NCI-H774 (cell line): ENCODE data around the gene AGL.
A peak's percentile ranks its signal among the peaks of the same experiment; 100 is the strongest.
"Not testable (repeated sequence)": the region's sequence is repeated elsewhere in the genome, so short reads cannot be mapped to it uniquely, and the experiment has no call there.

ENCODE experiments used
- DNase-seq: peaks from one replicate; lab custom pipeline; 2025; lab: John Stamatoyannopoulos, UW

Gene AGL

GRCh38 chr1:99849744-99850458 is at the start of gene AGL:
TSS of gene AGL (plus strand) at chr1:99850361. CDS start at chr1:99851043, 682 bp downstream.
- peak; percentile 82 for DNase-seq

GRCh38 chr1:99801584-99801983 is 48.6 kb upstream of the AGL start:
- DNase-seq, result no peak

GRCh38 chr1:99806882-99807281 is 43.3 kb upstream of the AGL start:
- no peak for DNase-seq

- DNase-seq, result peak; percentile 73
These were observed 41.6 kb upstream of the AGL start for GRCh38 chr1:99808391-99809115.

GRCh38 chr1:99811075-99811474 is 39.1 kb upstream of the AGL start:
- DNase-seq, result no peak

GRCh38 chr1:99811747-99812146 is 38.4 kb upstream of the AGL start:
- DNase-seq, result no peak

GRCh38 chr1:99814373-99814900 is 35.7 kb upstream of the AGL start:
- no peak for DNase-seq

- DNase-seq, result no peak
These were observed 33.5 kb upstream of the AGL start for GRCh38 chr1:99816656-99817055.

- DNase-seq, result no peak
These were observed 32.0 kb upstream of the AGL start for GRCh38 chr1:99818063-99818699.

GRCh38 chr1:99820546-99820945 is 29.6 kb upstream of the AGL start:
- DNase-seq, result no peak

- DNase-seq, result no peak
These were observed 25.1 kb upstream of the AGL start for GRCh38 chr1:99825098-99825497.

- DNase-seq, result no peak
These were observed 24.5 kb upstream of the AGL start for GRCh38 chr1:99825702-99826101.

- no peak for DNase-seq
These were observed 22.2 kb upstream of the AGL start for GRCh38 chr1:99827970-99828369.

- no peak for DNase-seq
These were observed 20.9 kb upstream of the AGL start for GRCh38 chr1:99829269-99829668.

- DNase-seq, result not testable (repeated sequence)
These were observed 16.2 kb upstream of the AGL start for GRCh38 chr1:99833911-99834310.

- DNase-seq, result not testable (repeated sequence)
These were observed 13.7 kb upstream of the AGL start for GRCh38 chr1:99836171-99837103.

- not testable (repeated sequence) for DNase-seq
These were observed 9.8 kb upstream of the AGL start for GRCh38 chr1:99840353-99840752.

GRCh38 chr1:99843760-99844159 is 6.4 kb upstream of the AGL start:
- no peak for DNase-seq

- not testable (repeated sequence) for DNase-seq
These were observed 5.0 kb upstream of the AGL start for GRCh38 chr1:99845201-99845600.

- no peak for DNase-seq
These were observed 783 bp upstream of the AGL start for GRCh38 chr1:99849413-99849743.

GRCh38 chr1:99850459-99851291 is 514 bp downstream of the AGL start:
- DNase-seq, result no peak
